Measurements from ENCODE around the gene TAS1R3.
A peak's percentile ranks its signal among the peaks of the same experiment; 100 is the strongest.

DNA sequence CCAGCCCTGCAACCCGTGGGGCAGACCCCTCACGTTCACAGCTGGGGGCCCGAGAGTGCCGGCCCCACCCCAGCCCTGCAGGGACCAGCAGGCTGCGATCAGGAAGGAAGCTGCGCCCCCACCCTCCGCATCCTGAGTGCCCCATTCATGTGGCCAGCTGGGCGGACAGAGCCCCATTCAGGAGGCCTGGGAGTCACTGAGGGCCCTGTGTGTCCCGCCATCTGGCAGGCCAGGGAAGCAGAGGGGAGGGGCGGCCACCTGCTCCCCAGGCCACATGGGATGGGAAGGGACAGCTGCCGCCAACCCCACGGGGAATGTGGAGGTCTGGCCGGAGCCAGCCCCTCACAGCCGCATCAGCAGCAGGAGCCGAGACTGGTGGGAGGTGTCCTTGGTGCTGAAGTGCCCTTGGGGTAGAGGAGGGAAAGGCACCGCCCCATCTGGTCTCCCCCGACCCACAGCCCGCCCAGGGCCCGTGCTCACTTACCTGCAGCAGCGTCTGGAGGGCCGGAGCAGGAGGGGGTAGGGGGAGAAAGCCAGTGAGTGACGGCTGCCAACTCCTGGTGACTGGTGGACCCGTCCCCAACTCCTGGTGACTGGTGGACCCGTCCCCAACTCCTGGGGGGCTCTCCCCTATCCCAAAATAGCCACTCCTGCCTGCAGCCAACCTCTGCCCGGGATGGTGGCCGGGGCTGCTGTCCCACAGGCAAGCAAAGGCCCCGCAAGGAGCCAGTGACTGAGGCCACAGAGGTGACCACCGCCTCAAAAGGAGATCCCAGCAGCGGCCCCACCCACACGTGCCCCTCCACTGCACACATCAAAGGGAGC, 32.0 kb upstream of the TAS1R3 start:
- TF ChIP-seq POLR2AphosphoS5 (IDR thresholded peaks at IDR 0.05; ENCODE audit: low read depth) (no peak), SPI1 (IDR thresholded peaks at IDR 0.05; ENCODE audit: borderline replicate concordance, low read depth) (no peak)
- TF ChIP-seq, protein P1, sequence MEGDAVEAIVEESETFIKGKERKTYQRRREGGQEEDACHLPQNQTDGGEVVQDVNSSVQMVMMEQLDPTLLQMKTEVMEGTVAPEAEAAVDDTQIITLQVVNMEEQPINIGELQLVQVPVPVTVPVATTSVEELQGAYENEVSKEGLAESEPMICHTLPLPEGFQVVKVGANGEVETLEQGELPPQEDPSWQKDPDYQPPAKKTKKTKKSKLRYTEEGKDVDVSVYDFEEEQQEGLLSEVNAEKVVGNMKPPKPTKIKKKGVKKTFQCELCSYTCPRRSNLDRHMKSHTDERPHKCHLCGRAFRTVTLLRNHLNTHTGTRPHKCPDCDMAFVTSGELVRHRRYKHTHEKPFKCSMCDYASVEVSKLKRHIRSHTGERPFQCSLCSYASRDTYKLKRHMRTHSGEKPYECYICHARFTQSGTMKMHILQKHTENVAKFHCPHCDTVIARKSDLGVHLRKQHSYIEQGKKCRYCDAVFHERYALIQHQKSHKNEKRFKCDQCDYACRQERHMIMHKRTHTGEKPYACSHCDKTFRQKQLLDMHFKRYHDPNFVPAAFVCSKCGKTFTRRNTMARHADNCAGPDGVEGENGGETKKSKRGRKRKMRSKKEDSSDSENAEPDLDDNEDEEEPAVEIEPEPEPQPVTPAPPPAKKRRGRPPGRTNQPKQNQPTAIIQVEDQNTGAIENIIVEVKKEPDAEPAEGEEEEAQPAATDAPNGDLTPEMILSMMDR (IDR thresholded peaks at IDR 0.05; ENCODE audit: insufficient read depth, low read length): no peak
- TF ChIP-seq, protein P2, sequence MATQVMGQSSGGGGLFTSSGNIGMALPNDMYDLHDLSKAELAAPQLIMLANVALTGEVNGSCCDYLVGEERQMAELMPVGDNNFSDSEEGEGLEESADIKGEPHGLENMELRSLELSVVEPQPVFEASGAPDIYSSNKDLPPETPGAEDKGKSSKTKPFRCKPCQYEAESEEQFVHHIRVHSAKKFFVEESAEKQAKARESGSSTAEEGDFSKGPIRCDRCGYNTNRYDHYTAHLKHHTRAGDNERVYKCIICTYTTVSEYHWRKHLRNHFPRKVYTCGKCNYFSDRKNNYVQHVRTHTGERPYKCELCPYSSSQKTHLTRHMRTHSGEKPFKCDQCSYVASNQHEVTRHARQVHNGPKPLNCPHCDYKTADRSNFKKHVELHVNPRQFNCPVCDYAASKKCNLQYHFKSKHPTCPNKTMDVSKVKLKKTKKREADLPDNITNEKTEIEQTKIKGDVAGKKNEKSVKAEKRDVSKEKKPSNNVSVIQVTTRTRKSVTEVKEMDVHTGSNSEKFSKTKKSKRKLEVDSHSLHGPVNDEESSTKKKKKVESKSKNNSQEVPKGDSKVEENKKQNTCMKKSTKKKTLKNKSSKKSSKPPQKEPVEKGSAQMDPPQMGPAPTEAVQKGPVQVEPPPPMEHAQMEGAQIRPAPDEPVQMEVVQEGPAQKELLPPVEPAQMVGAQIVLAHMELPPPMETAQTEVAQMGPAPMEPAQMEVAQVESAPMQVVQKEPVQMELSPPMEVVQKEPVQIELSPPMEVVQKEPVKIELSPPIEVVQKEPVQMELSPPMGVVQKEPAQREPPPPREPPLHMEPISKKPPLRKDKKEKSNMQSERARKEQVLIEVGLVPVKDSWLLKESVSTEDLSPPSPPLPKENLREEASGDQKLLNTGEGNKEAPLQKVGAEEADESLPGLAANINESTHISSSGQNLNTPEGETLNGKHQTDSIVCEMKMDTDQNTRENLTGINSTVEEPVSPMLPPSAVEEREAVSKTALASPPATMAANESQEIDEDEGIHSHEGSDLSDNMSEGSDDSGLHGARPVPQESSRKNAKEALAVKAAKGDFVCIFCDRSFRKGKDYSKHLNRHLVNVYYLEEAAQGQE (IDR thresholded peaks at IDR 0.05; ENCODE audit: insufficient replicate concordance, low read depth): peak; percentile 92

Measured in HL-60 (cell line).